GM06990 (cell line): Measurements from ENCODE around the gene FRMD7.
"Not testable (repeated sequence)": the region's sequence is repeated elsewhere in the genome, so short reads cannot be mapped to it uniquely, and the experiment has no call there.

Experiments used
- DNase-seq: peaks from one replicate; pipeline ENCODE4 v3.0.0-alpha.2; 2011; ENCODE audit not compliant: insufficient read length; ENCODE audit errors: extremely low read depth
- H3K27me3 ChIP-seq: replicated peaks from 2 replicates; pipeline ENCODE4 v1.6.0; 2011; ENCODE audit warnings: low read length; ENCODE audit not compliant: control insufficient read depth, insufficient read depth
- H3K36me3 ChIP-seq: 2 replicates; pipeline ENCODE4 v1.5.1; 2011; ENCODE audit warnings: low read length; ENCODE audit not compliant: control insufficient read depth, insufficient read depth
- H3K4me3 ChIP-seq: replicated peaks from 2 replicates; pipeline ENCODE4 v1.5.1; 2011; ENCODE audit warnings: low read depth, mild to moderate bottlenecking, control low read depth, low read length
- TF ChIP-seq, protein P1 (sequence below): IDR thresholded peaks from 2 replicates; pipeline ENCODE4 v1.5.1; 2011; ENCODE audit warnings: low read length, control low read depth, mild to moderate bottlenecking, inconsistent platforms; ENCODE audit not compliant: insufficient read depth, poor library complexity, severe bottlenecking

FRMD7 gene

DNA sequence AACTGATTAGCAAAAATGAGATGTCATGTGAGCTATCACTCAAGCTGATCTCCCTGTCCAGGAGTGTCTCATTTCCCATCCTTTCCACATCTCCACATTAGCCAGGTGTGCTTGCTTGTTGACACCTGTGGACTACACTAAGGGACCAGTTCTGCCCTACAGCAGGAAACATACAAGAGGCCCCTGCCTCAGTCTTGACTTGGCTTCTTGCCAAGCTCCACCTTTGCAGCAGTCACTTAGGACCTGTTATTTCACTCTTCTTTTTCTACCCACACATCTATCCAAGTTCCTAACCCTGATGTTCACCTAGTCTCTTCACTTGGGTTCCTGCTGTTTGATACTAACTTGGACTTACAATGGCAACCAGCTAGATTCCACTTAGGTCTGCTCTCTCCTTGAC, 13.2 kb downstream of the FRMD7 start:
- Histone ChIP-seq H3K36me3 (no peaks in the 10 kb centered on the region), H3K27me3 (no peaks in the 10 kb centered on the region; the same call in 1 of the 2 replicates), H3K4me3 (no peak overlapping the region)
- DNase-seq = no peak
- TF ChIP-seq, protein P1, sequence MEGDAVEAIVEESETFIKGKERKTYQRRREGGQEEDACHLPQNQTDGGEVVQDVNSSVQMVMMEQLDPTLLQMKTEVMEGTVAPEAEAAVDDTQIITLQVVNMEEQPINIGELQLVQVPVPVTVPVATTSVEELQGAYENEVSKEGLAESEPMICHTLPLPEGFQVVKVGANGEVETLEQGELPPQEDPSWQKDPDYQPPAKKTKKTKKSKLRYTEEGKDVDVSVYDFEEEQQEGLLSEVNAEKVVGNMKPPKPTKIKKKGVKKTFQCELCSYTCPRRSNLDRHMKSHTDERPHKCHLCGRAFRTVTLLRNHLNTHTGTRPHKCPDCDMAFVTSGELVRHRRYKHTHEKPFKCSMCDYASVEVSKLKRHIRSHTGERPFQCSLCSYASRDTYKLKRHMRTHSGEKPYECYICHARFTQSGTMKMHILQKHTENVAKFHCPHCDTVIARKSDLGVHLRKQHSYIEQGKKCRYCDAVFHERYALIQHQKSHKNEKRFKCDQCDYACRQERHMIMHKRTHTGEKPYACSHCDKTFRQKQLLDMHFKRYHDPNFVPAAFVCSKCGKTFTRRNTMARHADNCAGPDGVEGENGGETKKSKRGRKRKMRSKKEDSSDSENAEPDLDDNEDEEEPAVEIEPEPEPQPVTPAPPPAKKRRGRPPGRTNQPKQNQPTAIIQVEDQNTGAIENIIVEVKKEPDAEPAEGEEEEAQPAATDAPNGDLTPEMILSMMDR = no peak

DNA sequence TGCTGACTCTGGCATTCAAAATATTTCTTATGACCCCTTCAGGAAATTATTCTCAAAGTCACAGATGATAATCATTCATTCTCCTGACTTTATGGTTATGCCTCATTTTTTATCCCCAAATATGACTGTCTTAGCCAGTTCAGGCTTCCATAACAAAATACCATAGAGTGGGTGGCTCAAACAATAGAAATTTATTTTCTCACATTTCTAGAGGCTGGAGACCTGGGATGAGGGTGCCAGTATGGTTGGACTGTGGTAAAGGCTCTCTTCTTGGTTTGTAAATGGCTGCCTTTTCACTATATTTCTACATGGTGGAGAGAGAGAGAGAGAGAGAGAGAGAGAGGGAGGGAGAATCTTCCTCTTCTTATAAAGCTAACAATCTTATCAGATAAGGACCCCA, 20.5 kb downstream of the FRMD7 start:
- Histone ChIP-seq H3K4me3 (no peak overlapping the region), H3K36me3 (no peaks in the 10 kb centered on the region), H3K27me3 (no peaks in the 10 kb centered on the region; the same call in 1 of the 2 replicates)
- DNase-seq = no peak
- TF ChIP-seq, protein P1 = no peak

DNA sequence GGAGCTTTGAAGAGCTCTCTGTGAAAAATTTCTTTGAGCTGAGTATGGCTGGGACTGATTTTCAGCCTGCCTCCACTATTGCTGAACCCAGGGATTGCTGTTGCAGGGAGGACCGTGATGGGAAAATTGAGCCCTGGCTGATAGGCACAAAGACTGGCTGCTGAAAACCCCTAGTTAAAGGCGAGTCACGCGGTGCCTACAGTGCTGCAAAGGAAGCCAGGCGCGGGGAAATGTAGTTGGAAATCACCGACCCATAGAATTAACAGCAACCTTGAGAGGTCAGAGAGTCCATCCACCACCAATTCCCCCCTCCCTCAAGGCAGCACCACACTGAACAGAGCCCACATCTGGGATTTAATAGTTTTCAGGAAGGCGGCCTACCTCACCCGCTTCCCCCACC, 26.0 kb downstream of the FRMD7 start:
- H3K4me3 ChIP-seq = no peak overlapping the region
- no peaks in the 10 kb centered on the region for H3K36me3 ChIP-seq
- no peaks in the 10 kb centered on the region for H3K27me3 ChIP-seq
- DNase-seq = no peak
- TF ChIP-seq, protein P1 = no peak

DNA sequence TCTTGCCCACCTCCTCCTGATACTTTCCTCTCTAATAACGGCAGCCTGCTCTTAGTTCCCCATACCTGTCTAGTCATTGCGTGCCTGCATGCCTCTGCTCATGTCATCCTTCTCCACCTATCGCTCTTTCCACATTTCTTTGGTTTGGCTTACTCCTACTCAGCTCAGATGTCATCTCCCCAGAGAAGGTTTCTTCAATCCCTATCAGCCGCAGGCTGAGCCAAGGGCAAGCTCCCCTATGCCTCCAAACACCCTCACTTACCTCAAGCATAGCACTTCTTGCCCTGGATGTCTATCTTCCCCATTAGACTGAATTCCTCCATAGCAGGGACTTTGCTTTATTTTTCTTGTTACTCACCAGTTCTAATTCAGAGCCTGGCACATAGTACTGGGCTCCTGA, 26.6 kb downstream of the FRMD7 start:
- Histone ChIP-seq H3K4me3 (no peak overlapping the region), H3K27me3 (no peaks in the 10 kb centered on the region), H3K36me3 (no peaks in the 10 kb centered on the region)
- TF ChIP-seq, protein P1 = no peak
- DNase-seq = no peak

DNA sequence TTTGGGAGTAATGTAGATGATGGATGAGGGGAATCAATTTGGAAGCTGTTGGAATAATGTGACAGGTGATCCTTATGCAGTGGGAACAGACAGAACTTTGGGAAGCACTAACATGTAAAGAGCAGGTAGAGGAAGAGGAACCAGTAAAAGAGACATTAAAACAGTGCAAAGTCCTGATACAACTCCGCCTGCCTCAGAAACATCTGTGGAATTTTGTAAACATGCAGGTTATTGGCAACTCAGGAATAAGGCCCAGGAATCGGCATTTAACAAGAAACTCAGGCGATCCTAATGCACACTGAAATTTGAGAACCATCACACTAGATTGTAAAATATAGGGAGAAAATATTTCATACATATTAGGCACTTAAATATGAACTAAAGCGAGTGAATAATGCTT, 29.1 kb downstream of the FRMD7 start:
- not testable (repeated sequence) for DNase-seq, H3K36me3 ChIP-seq, H3K27me3 ChIP-seq, H3K4me3 ChIP-seq

DNA sequence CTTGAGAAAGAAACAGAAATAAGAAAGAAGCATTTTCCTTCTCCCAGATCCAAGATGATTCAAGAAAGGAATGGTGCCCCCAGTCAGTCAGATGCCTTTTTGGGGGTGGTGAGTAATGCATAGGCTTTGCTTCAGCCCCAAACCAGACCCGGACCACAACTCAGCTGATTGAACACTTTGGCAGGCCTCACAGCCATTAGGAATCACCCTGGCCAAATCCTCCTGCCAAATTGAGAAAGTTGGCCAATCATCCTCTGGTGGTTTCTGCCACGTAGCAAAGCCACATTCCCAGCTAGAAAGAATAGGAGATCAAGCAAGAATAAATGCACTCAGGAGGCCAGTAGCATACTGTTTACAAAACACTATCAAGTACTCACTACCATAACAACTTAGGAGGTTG, 33.7 kb downstream of the FRMD7 start:
- TF ChIP-seq, protein P1 = no peak
- H3K27me3 ChIP-seq = no peaks in the 10 kb centered on the region
- H3K4me3 ChIP-seq = no peak overlapping the region
- H3K36me3 ChIP-seq = no peaks in the 10 kb centered on the region
- no peak for DNase-seq
